Stimulated activated naive CD4-positive, alpha-beta T cell treated with Interleukin-2 at 50 U/mL for 16 hours (primary cell): ENCODE results near the gene PPFIBP1.
A peak's percentile ranks its signal among the peaks of the same experiment; 100 is the strongest.

Experiments
- DNase-seq: peaks from one replicate; lab custom pipeline; 2025; lab: John Stamatoyannopoulos, UW

The PPFIBP1 gene

DNA sequence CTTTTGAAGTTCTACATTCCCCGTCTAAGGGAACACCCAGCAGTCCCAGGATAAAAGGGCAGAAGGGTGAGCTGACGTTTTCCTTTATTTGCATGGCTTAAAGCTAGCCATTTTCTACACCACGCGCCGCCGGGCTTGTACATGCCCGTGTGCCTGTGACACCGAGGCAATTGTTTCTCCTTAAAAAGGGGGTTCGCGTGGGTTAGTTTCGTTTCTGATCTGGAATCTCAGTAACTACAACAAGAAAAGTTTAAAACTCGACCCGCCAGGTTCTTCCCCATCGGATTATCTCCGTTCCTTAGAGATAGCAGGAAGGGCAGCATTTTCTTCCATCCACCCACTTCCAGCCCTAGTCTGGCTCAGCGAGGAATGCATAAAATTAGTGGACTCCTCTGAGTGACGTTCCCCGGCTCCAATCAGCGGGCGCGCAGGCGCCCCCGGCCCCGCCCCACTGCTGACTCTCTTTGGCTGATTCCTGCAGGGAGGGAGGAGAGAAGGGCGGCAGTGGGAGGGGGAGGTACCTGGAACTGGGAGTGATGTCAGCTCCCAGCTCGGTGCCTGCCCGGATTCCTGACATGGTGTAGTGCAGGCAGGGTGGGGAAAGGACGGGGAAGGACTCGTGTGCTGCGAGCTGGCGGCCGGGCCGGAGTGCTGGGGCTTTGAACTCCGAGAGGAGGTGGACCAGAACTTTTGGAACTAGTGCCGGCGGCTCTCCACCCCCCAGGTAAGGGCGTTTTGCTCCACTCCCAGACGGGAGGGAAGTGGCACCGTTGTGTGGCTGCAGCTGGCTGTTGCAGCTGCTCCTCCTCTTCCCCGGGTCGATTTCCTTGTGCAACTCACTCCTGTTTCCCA lies at the start of gene PPFIBP1:
PPFIBP1 (plus strand) TSS at position 565 of the 852 bp plus-strand sequence. CDS start 109,191 bp downstream, outside the sequence.
- peak; percentile 95 for DNase-seq

DNA sequence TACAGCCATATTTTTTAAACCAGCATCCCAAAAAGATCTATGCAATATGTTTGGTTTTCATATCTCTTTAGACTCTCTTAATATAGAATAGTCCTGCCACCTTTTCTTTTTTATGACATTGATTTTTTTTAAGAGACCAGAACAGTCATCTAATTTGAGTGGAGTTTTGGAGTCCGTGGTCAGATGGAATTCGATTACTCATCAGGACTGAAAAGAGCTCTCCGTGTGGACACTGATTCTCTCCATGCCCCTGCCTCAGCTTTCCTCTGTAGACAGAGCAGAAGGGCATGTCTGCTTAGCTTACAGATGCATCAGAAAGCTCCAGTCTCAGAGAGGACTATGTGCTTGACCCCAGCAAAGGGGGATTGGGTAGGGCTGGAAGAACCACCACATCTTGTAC lies 49.7 kb upstream of the PPFIBP1 start:
- DNase-seq: no peak

DNA sequence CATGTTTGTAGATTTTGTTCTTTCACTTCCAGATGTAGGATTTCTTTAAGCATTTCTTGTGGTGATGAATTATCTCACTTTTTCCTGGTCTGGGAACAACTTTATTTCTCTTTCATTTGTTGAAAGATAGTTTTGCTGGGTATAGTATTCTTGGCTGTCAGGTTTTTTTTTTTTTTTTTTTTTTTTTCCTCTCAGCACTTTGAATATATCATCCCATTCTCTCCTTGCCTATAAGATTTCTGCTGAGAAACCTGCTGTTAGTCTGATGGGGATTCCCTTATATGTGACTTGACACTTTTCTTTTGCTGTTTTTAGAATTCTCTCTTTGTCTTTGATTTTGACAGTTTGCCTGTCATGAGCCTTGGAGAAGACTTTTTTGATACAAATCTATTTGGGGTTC lies 47.0 kb upstream of the PPFIBP1 start:
- DNase-seq: no peak

DNA sequence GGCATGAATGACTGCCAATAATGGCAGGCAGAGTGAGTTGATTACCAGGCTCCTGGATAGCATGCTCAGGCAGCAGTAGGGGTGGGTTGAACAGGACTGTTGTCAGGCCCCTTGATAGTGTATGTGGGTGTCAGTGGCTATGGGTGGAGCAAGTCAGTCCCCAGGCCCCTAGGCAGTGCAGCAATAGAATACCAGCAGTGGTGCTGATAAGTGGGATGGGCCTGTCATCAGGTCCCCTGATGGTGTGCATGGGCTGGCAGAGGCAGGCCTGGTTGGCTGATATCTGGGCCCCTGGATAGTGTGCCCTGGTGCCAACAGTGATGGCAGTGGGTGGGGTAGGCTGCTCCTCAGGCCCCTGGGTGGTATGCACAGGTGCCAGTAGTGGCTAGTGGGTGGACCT lies 45.1 kb upstream of the PPFIBP1 start:
- DNase-seq: no peak

DNA sequence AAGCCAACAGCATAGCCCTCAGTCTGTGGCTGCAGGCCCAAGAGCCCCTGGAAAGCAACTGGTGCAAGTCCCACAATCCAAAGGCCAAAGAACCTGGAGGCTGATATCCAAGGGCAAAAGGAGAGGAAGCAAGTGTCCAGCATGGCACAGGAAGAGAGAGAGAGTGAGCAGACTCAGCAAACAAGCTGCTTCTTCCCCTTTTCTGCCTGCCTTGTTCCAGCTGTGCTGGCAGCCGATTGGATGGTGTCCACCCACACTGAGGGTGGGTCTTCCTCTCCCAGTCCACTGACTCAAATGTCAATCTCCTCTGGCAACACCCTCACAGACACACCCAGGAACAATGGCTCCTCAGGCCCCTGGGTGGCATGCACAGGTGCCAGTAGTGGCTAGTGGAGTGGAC lies 44.0 kb upstream of the PPFIBP1 start:
- no peak for DNase-seq

DNA sequence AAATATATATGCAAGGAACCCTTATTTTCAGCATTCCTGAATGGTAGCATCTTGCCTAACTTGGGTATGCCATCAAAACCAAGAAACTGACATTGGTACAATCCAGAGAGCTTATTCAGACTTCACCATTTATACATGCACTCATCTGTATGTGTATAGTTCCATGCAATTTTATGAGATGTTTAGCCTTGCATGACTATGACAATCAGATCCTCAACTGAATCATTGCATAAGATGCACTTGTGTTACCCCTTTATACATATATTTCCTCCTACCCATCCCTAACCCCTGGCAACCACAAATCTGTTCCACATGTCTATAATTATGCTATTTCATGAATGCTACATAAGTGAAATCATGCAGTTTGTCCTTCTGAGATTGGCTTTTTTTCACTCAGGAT lies 37.0 kb upstream of the PPFIBP1 start:
- DNase-seq: no peak

DNA sequence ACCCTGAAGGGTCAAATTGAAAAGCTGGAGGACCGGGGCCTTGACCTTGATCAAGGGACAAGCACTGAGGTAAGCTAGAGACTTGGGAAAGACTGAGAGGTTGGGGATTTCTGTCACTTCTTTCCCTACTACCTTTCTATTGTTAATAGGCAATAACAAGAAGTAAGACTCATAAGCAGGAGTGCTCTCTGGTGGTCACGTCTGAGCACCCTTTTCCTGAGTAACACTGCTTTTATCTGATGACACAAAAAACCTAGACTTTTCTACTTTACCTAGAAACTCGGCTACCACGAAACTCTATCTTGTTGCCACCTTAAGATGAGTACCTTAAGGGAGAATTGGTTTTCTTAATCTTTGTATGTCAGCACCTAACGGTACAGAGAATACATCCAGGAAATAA lies 35.5 kb upstream of the PPFIBP1 start:
- DNase-seq: no peak

DNA sequence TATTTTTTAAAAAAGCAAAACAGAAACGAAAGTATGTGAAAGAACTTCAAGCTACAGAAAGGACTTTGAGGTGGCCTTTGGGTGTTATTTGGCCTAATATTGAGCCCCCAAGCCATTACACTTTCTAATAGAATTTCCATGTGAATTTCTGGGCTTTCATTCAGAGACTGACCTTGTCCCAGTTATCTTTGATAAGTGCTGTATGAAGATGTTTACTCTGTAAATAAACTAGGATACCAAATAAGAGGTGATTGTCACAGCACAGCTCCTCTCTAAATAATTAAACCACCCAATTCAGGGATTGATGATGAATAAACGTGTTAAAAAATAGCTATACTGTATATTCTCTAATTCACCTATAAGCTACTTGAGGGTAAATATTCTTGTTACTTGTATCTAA lies 32.8 kb upstream of the PPFIBP1 start:
- DNase-seq: no peak

DNA sequence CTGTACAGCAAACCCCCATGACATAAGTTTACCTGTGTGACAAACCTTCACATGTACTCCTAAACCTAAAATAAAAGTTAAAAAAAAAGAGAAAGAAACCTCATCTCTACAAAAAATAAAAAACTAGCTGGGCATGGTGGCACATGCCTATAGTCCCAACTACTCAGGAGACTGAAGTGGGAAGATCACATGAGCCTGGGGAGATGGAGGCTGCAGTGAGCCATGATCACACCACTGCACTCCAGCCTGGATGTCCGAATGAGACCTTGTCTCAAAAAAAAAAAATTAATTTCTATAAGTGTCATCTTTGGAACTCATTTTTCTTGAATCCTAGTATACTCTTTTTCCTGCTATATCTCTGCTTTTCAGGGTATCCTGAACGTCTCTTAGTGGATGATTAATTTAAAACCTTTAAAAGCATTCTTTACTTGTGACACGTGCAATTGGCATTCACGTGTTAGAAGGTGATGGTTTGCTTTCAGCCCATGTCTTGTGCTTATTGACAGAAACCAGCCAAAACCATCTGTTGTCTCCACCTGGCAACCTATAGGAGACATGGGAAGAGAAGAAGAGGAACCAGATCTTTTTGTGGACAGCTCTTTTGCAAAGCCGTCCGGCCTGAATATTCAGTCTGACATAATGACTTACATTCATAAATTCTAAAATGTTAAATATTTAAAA lies 30.6 kb upstream of the PPFIBP1 start:
- DNase-seq: no peak

DNA sequence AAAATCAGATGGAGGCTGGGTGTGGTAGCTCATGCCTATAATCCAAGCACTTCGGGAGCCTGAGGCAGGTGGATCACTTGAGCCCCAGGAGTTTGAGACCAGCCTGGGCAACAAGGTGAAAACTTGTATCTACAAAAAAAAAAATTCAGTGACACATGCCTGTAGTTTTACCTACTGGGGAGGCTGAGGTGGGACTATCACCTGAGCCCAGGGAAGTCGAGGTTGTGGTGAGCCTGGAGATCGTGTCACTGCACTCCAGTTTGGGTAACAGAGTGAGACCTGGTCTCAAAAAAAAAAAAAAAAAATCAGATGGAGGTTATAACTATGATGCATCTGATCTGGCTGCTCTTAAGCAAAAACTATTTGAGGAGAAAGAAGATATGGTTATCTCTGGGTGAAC lies 26.6 kb upstream of the PPFIBP1 start:
- no peak for DNase-seq

DNA sequence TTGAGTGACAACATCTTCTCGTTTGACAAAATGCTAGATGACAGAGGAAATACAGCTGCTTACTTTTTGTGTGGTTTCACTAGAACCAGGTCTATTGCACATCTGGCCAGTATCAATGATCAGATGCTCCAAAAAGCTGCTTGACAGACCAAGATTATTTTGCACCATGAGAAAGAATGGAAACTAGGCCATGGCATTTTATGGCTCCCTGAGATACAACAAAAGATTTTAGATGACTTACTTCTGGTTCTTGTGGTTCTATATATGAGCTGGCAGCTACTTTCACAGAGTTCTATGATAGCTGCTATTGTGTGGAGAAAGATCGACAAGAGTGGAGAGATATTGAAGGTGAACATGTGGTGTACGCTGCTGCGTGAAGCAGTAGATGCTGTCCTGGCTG lies 25.9 kb upstream of the PPFIBP1 start:
- no peak for DNase-seq

DNA sequence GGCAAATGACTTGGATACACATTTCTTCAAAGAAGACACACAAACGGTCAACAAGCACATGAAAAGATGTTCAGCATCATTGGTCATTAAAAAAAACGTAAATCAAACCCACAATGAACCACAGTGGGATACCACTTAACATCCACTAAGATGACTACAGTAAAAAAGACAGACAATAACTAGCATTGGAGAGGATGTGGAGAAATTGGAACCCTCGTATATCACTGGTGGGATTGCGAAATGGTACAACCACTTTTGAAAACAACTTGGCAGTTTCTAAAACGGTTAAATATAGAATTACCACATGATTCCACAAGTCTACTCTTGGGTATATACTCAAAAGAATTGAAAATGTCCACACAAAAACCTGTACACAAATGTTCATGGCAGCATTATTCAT lies 25.2 kb upstream of the PPFIBP1 start:
- no peak for DNase-seq

DNA sequence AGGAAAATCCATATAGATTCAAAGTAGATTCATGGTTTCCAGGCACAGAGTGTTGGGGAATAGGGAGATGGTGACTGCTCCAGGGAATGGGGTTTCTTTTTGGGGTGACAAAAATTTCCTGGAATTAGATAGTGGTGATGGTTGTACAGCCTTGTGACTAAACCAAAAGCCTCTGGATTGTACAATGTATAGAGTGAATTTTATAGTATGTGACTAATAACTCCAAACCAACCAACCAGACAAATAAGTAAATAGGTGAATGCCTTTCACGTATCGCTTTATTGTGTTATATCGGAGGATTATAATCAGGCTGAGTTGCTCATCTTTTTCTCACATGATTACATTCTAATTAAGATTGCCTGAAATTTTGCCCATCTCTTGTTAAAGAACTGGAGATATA lies 24.6 kb upstream of the PPFIBP1 start:
- DNase-seq: no peak

DNA sequence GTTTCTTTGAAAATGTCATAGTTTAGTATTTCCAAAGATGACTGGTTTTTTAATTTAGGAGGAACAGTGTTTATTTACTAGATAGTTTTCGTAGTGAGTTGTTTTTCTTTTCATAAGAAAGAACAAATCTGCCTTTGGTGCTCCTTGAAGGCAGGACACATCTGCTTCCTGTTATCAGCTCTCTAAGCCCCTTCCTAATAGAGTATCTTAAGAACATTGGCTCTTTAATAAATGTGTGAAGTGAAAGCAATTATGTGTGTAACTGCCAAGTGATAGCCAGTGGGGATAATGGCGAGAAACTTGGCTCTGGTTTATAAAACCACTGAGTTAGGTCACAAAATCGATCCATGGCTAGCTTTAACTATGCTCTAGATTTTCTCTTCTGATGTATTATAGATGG lies 23.5 kb upstream of the PPFIBP1 start:
- DNase-seq: no peak

DNA sequence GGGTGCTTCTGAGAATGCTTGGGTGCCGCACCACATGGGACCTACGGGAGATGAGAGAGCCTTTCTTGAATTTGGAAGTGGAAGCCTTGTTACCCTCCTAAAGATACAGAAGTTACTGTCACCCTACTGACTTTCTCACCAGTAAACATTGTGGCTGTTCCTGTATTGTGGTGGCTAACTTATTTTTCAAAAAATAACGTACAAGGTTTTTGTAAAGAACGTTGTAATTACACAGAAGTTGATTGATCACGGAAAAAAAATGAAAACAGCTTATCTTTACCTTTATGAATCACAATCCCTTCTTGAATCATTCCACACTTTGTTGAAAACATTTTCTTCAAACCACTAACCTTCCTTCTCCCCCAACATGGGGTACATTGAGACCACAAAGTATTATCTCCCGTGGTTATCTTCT lies 22.0 kb upstream of the PPFIBP1 start:
- no peak for DNase-seq

DNA sequence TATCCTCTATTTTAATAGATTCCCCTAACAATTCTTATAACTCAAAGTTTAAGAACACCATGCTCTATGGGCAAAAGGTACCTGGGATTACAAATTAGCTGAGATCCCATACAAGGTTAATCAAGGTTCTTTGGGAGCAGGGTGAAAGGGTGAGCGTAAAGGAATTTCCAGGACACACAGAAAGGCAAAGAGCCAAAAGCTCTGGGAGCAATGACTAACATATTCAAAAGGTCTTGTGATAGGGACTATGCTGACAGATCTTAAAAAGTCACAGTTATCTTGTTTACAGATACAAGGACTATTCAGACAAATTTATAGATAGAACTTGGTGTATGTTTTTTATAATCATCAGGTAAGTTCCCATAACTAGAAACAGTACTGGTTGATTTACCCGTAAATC lies 19.5 kb upstream of the PPFIBP1 start:
- DNase-seq: no peak

DNA sequence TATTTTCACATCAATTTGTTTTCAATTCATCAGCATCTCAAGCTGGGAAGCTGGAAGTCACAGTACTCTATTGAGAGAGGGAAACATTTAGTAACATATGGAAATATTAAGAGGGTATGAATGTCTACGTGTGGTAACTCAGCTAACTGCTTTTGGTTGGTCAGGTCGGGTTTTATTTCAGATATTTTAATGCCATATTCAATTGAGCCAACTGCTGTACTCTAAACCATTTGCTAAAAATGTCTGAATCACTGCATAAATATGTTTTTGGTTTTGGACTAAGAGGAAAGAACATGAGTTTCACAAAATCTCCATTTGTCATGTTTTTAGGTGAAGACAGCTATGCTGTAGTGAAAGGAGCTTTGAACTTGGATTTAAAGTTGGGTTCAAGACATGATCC lies 18.9 kb upstream of the PPFIBP1 start:
- DNase-seq: no peak

DNA sequence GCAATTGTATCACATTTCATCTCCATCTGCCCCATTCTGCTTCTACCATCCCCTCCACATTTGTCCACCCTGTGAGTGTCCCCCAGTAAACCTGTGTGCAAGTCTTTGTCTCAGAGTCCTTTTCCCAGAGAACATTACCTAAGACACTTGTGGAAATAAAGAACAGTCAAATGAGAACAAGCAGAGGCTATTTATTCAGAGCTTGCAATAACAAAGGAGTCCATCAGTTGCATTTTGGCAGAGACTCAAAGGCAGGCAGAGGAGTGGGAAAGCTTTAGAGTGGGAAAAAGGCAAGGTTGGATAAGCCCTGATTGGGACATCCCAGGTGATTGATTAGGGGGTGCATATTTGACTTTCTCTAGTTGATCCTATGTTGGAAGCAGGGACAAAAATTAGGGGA lies 18.2 kb upstream of the PPFIBP1 start:
- no peak for DNase-seq

DNA sequence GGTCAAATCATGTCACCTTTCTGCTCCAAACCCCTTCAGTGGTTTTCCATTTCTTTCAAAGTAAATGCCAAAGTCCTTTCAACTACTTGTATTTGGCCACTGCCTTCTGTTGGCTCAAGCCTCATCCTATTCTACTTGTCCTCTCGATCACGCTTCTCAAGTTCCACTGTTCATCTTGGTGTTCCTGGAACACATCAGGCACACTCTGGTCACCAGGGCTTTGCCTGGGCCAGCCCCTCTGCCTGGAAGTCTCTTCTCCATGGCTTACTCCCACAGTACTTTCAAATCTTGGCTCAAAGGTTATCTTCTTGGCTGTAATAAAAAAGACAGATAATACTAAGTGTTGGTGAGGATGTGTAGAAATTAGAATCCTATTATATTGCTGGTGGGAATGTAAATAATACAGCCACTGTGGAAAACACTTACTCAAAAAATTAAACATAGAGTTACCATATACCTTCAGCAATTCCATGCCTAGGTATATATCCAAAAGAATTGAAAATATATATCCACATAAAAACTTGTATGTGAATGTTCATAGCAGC lies 17.3 kb upstream of the PPFIBP1 start:
- no peak for DNase-seq

DNA sequence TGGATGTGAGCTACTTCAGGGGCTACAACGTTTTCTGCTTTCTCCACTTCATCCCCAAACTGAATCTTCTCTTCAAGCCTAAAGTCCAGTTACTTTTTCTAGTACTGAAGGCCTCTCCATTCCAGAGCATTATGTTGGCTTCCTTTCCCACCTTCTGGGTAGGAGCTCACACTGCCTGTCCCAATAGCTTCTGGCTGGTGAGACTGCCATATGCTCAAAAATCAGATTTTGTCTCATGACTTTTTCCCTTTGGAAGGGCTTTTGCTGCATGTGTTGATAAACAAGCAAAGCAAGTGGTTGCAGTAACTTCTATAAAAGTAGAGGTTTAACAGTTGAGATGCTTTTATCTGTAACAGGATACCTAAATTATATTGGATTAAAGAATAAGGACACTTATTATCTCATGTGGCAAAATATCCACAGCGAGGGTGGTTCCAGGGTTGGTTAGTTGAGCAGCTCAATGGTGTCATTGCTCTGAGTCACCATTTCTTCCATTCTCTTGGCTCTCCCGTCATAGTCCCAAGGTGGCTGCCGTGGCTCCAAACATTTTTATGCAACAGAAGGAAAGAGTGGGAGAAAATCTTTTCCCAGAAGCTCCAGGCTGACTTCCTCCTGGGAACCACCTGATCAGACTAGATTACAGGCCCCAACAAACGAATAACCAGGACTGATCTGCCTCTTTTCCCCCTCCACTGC lies 15.1 kb upstream of the PPFIBP1 start:
- DNase-seq: no peak

DNA sequence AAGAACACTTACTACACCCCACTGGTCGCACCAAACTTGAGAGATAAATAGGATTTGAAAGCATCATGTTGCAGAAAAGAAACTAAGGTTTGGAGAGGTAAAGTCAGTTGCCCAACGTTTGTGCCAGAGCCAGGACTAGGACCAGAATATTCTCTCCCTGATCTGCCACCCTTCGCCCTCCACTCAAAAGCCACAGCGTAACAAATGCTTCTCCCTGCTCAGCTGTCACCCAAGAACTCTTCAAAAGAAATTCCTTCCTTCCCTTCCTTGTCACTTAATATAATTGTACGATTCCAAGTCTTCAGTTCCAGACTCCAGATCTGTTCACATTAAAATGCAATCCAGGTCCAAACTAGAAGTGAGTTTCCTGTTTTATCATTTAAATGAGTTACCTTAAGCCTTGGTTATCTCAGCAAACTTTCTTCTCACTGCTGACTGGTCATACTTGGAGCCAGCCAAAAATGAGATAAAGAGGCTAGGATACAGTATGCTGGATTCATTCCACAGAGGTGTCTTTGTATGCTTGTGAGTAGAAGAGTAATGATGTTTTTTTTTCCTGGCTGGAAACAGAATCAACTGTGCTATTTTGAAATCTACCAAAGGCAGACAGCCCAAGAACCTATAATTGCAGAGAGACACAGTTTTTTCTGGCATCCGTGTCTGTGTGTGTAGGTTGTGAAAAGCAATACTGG lies 12.8 kb upstream of the PPFIBP1 start:
- DNase-seq: no peak

DNA sequence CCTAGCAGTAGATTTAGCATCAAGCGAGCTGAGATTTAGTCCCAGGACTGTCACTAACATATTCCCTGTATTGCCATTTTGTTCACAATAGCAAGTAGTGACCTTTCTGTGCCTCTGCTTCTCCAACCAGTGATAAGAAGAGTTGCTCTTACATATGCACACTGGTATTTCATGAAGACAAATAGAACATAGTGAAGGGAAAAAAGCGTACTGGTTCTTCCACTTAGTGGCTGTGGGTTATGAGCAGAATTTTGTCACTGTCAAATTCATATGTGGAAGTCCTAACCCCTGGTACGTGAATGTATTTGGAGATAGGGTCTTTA lies 12.3 kb upstream of the PPFIBP1 start:
- DNase-seq: no peak
